Astrocyte (in vitro differentiated cells and primary cell): ENCODE measurements around the gene STAG2. TPM values are rescaled to one million over a fixed set of nuclear protein-coding genes. Genes with fewer than 3 reads are reported as not detected.

ENCODE experiments used
- DNase-seq: peaks from one replicate; pipeline ENCODE4 v3.0.0-alpha.2; 2010; ENCODE audit warnings: low read depth
- FAIRE-seq: peaks from 2 replicates; lab custom pipeline; 2011; peaks lifted over from hg19 to GRCh38; lab: Jason Lieb, UNC
- H2AFZ ChIP-seq: 2 replicates; pipeline ENCODE4 v1.6.0; 2012; ENCODE audit warnings: low read depth, low read length, inconsistent platforms
- H3K27ac ChIP-seq: 2 replicates; pipeline ENCODE4 v1.5.1; 2011; ENCODE audit warnings: low read depth, low read length, inconsistent platforms
- H3K27me3 ChIP-seq: 2 replicates; pipeline ENCODE4 v1.6.0; 2011; ENCODE audit warnings: low read length, inconsistent platforms; ENCODE audit not compliant: insufficient read depth
- H3K36me3 ChIP-seq: 2 replicates; pipeline ENCODE4 v1.5.1; 2011; ENCODE audit warnings: low read length, inconsistent platforms; ENCODE audit not compliant: insufficient read depth
- H3K4me1 ChIP-seq: 2 replicates; pipeline ENCODE4 v1.5.1; 2011; ENCODE audit warnings: low read length, inconsistent platforms; ENCODE audit not compliant: insufficient read depth
- H3K4me2 ChIP-seq: 2 replicates; pipeline ENCODE4 v1.6.0; 2012; ENCODE audit warnings: low read length, inconsistent platforms
- H3K4me3 ChIP-seq: 2 replicates; pipeline ENCODE4 v1.5.1; 2011; ENCODE audit warnings: low read depth, mild to moderate bottlenecking, low read length, inconsistent platforms; ENCODE audit not compliant: insufficient read depth
- H3K79me2 ChIP-seq: 2 replicates; pipeline ENCODE4 v1.6.0; 2012; ENCODE audit warnings: mild to moderate bottlenecking, low read length, inconsistent platforms; ENCODE audit not compliant: insufficient read depth
- H3K9ac ChIP-seq: 2 replicates; pipeline ENCODE4 v1.6.0; 2012; ENCODE audit warnings: mild to moderate bottlenecking, low read length, inconsistent platforms
- H3K9me3 ChIP-seq: 2 replicates; pipeline ENCODE4 v1.5.1; 2012; ENCODE audit warnings: low read depth, mild to moderate bottlenecking, low read length, inconsistent platforms; ENCODE audit not compliant: insufficient read depth
- H4K20me1 ChIP-seq: 2 replicates; pipeline ENCODE4 v1.6.0; 2012; ENCODE audit warnings: low read length, inconsistent platforms; ENCODE audit not compliant: insufficient read depth
- H3K27ac Mint-ChIP-seq: one replicate; pipeline ENCODE4 v1.8.0; 2021; ENCODE audit warnings: mild to moderate bottlenecking, mixed read lengths; ENCODE audit not compliant: unreplicated experiment
- H3K27me3 Mint-ChIP-seq: one replicate; pipeline ENCODE4 v1.8.0; 2021; ENCODE audit warnings: low read depth, mixed read lengths; ENCODE audit not compliant: unreplicated experiment
- H3K36me3 Mint-ChIP-seq: one replicate; pipeline ENCODE4 v1.8.0; 2021; ENCODE audit warnings: low read depth, mixed read lengths; ENCODE audit not compliant: unreplicated experiment
- H3K4me1 Mint-ChIP-seq: one replicate; pipeline ENCODE4 v1.8.0; 2021; ENCODE audit warnings: low read depth, mixed read lengths; ENCODE audit not compliant: unreplicated experiment
- H3K4me3 Mint-ChIP-seq: one replicate; pipeline ENCODE4 v1.8.0; 2021; ENCODE audit warnings: mild to moderate bottlenecking, moderate library complexity, mixed read lengths; ENCODE audit not compliant: unreplicated experiment
- H3K9me3 Mint-ChIP-seq: one replicate; pipeline ENCODE4 v1.8.0; 2021; ENCODE audit warnings: mild to moderate bottlenecking, mixed read lengths; ENCODE audit not compliant: unreplicated experiment
- EZH2 ChIP-seq: IDR thresholded peaks from 2 replicates; pipeline ENCODE4 v1.6.1; 2012; ENCODE audit warnings: mild to moderate bottlenecking, low read length, inconsistent platforms; ENCODE audit not compliant: insufficient read depth
- total RNA-seq: library from RNA; stranded (reverse); gene quantifications from 2 replicates; pipeline ENCODE4 v1.2.1, GENCODE V29; 2021
- TF ChIP-seq, protein P1 (sequence below): IDR thresholded peaks from 2 replicates; pipeline ENCODE4 v1.5.1; 2011; ENCODE audit warnings: low read depth, mild to moderate bottlenecking, inconsistent platforms, low read length, moderate library complexity; ENCODE audit not compliant: insufficient read depth

Gene STAG2
- total RNA-seq, 1 donor from 2014 or later: 51.2 TPM

DNA sequence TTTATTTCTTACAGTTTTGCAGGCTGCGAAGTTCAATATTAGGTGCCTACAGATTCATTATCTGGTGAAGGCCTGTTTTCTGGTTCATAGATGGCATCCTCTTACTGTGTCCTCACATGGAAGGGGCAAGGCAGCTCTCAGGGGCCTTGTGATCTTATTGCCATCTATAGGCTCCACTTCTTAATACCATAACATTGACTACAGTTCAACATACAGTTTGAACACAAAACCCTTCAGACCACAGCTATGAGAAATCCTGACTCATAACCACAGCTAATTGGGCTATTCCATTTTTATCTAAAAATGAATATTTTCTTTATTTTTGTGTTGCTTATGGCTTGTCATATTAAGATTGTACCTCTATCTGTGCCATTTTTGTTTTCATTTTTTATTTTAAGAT, 72.3 kb downstream of the STAG2 start:
- no peak for TF ChIP-seq EZH2
- TF ChIP-seq, protein P1, sequence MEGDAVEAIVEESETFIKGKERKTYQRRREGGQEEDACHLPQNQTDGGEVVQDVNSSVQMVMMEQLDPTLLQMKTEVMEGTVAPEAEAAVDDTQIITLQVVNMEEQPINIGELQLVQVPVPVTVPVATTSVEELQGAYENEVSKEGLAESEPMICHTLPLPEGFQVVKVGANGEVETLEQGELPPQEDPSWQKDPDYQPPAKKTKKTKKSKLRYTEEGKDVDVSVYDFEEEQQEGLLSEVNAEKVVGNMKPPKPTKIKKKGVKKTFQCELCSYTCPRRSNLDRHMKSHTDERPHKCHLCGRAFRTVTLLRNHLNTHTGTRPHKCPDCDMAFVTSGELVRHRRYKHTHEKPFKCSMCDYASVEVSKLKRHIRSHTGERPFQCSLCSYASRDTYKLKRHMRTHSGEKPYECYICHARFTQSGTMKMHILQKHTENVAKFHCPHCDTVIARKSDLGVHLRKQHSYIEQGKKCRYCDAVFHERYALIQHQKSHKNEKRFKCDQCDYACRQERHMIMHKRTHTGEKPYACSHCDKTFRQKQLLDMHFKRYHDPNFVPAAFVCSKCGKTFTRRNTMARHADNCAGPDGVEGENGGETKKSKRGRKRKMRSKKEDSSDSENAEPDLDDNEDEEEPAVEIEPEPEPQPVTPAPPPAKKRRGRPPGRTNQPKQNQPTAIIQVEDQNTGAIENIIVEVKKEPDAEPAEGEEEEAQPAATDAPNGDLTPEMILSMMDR: no peak
- peaks cover 3% of the 10 kb centered on the region for H3K4me1 ChIP-seq
- peaks cover 6% of the 10 kb centered on the region for H3K79me2 ChIP-seq
- peak overlapping the region; percentile 15 for H3K4me2 ChIP-seq
- Mint-ChIP-seq H3K36me3 (no peaks in the 10 kb centered on the region), H3K4me1 (peaks cover 5% of the 10 kb centered on the region), H3K27me3 (no peaks in the 10 kb centered on the region), H3K4me3 (no peak overlapping the region), H3K9me3 (no peaks in the 10 kb centered on the region), H3K27ac (no peak overlapping the region)
- peak; percentile 45 for DNase-seq
- no peaks in the 10 kb centered on the region for H3K36me3 ChIP-seq
- no peak overlapping the region for H3K27ac ChIP-seq
- H3K9me3 ChIP-seq: no peaks in the 10 kb centered on the region
- no peak overlapping the region for H3K4me3 ChIP-seq
- H3K27me3 ChIP-seq: no peaks in the 10 kb centered on the region
- H2AFZ ChIP-seq: no peak overlapping the region
- H4K20me1 ChIP-seq: peaks cover 16% of the 10 kb centered on the region
- FAIRE-seq: no peak
- no peak overlapping the region for H3K9ac ChIP-seq

DNA sequence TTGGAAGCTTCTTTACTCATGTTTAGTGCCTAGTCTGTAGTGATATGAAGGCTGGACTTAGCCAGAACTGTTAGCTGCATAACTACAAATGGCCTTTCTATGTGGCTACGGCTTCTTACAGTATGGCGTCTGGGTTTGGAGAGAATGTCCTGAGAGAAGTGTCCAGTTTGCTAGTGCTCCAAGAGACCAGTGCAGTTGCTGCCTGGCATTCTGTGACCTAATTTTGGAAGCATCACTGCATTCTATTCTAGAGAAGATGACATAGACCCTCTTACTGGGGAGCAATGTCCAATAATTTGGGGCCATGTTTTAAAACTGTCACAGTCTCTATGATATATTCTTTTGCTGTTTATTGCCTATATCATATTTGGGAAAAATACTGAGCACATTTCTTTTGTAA, 74.2 kb downstream of the STAG2 start:
- H3K27ac Mint-ChIP-seq: no peak overlapping the region
- Histone ChIP-seq H2AFZ (no peak overlapping the region), H3K4me3 (no peak overlapping the region), H4K20me1 (peaks cover 16% of the 10 kb centered on the region), H3K9ac (no peak overlapping the region), H3K27me3 (no peaks in the 10 kb centered on the region), H3K9me3 (no peaks in the 10 kb centered on the region), H3K4me1 (peaks cover 3% of the 10 kb centered on the region), H3K36me3 (no peaks in the 10 kb centered on the region), H3K79me2 (peaks cover 6% of the 10 kb centered on the region), H3K27ac (no peak overlapping the region), H3K4me2 (no peak overlapping the region)
- H3K4me1 Mint-ChIP-seq: peaks cover 8% of the 10 kb centered on the region
- no peaks in the 10 kb centered on the region for H3K36me3 Mint-ChIP-seq
- no peaks in the 10 kb centered on the region for H3K9me3 Mint-ChIP-seq
- DNase-seq (no peak), FAIRE-seq (peak; percentile 86)
- H3K4me3 Mint-ChIP-seq: no peak overlapping the region
- TF ChIP-seq, protein P1: no peak
- no peak for TF ChIP-seq EZH2
- no peaks in the 10 kb centered on the region for H3K27me3 Mint-ChIP-seq

DNA sequence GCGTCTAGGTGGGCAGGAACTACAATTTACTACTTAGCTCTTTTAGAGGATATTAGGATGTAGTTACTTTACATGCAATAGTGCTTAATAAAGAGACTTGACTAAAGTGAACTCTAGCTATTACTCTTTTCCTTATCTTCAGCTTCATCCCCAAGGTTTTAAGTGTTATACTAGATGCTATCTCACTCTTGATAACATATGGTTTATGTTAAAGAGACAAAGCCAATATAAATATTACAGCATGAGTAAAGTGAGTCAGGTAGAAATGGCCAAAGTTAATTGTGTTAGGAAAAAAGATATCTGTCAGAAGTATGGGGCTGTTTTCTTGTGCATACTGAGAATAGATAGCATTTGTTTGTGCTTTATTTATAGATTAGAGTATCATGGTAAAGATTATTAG, 80.5 kb downstream of the STAG2 start:
- FAIRE-seq (no peak), DNase-seq (no peak)
- Mint-ChIP-seq H3K9me3 (no peaks in the 10 kb centered on the region), H3K4me3 (no peak overlapping the region), H3K27me3 (no peaks in the 10 kb centered on the region), H3K27ac (no peak overlapping the region), H3K4me1 (peaks cover 4% of the 10 kb centered on the region), H3K36me3 (peaks cover 2% of the 10 kb centered on the region)
- peaks cover 3% of the 10 kb centered on the region for H3K79me2 ChIP-seq
- H3K9ac ChIP-seq: no peak overlapping the region
- H2AFZ ChIP-seq: no peak overlapping the region
- H3K27me3 ChIP-seq: no peaks in the 10 kb centered on the region
- H3K36me3 ChIP-seq: peaks cover 4% of the 10 kb centered on the region
- no peaks in the 10 kb centered on the region for H3K9me3 ChIP-seq
- H3K27ac ChIP-seq: no peak overlapping the region
- no peaks in the 10 kb centered on the region for H3K4me1 ChIP-seq
- H3K4me3 ChIP-seq: no peak overlapping the region
- TF ChIP-seq, protein P1: no peak
- no peak for TF ChIP-seq EZH2
- H4K20me1 ChIP-seq: no peaks in the 10 kb centered on the region
- H3K4me2 ChIP-seq: no peak overlapping the region
